Measurements from ENCODE around the gene LRRC75B.
"Not testable (repeated sequence)": the region's sequence is repeated elsewhere in the genome, so short reads cannot be mapped to it uniquely, and the experiment has no call there.

LRRC75B gene, protein sequence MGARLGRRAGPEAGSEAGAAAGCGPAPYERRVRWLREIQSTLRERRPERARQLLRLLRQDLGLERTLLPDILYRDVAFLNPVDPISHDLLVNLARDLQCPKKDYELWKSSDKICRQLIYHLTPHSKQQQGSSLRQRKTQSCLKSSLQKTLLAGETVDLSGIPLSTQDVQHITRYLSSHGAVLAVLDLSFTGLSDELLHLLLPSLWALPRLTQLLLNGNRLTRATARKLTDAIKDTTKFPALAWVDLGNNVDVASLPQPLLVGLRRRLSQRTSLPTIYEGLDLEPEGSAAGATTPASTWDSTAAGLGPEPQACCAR

DNA sequence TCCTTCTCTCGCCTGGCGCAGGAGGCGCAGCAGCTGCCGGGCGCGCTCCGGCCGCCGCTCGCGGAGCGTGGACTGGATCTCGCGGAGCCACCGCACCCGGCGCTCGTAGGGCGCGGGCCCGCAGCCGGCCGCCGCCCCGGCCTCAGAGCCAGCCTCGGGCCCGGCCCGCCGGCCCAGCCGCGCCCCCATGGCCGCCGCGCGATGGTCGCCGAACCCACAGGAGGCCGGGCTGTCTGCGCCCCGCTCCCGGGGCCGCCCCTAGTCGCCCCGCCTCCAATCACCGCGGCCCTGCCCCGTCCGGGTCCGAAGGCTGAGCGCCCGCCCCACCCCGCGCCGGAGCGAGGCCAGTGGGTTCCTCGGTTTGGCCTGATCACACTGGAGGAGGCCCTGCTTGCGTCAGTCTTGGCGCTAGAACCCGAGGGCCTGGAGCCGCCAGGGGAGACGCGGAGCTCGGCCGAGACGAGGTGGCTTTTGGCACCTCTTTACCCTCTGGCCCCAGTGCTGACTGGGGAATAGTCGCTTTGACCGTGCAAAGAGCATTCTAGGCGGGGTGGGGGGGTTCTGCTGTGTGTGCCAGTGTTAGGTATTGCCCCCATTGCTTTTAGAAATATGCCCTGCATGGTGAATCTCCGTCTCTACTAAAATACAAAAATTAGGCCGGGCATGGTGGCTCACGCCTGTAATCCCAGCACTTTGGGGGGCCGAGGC, at the start of gene LRRC75B:
LRRC75B (minus strand) TSS at position 223 of the 708 bp plus-strand sequence; CDS start at position 189, 34 bp downstream.
- FAIRE-seq, result no peak

DNA sequence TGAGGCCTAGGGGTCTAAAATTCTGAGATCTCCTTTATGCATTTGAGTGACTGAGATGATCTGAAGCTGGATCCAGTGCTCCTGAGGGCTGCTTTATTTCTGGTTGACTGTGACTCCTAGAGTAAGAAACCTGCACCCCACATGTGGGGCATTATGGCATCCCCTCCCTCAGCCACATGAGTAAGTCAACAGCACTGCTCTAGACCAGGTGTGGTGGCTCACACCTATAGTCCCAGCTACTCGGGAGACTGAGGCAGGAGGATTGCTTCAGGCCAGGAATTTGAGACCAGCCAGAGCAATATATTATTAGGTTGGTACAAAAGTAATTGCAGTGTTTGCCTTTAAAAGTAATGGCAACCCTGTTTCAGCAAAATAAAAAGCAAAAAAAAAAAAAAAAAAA, 49.4 kb upstream of the LRRC75B start:
- FAIRE-seq, result not testable (repeated sequence)

DNA sequence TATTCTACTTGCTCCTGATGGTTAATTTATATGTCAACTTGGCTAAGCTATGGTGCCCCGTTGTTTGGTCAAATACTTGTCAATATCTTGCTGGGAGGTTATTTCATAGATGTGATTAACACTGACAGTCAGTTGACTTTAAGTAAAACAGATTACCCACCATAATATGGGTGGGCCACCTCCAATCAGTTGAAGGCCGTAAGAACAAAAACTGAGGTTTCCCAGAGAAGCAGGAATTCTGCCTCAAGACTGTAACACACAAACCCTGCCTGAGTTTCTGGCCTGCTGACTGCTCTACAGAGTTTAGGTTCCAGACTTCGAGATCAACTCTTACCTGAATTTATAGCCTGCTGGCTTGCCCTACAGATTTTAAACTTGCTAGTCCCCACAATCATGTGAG, 43.6 kb upstream of the LRRC75B start:
- not testable (repeated sequence) for FAIRE-seq

DNA sequence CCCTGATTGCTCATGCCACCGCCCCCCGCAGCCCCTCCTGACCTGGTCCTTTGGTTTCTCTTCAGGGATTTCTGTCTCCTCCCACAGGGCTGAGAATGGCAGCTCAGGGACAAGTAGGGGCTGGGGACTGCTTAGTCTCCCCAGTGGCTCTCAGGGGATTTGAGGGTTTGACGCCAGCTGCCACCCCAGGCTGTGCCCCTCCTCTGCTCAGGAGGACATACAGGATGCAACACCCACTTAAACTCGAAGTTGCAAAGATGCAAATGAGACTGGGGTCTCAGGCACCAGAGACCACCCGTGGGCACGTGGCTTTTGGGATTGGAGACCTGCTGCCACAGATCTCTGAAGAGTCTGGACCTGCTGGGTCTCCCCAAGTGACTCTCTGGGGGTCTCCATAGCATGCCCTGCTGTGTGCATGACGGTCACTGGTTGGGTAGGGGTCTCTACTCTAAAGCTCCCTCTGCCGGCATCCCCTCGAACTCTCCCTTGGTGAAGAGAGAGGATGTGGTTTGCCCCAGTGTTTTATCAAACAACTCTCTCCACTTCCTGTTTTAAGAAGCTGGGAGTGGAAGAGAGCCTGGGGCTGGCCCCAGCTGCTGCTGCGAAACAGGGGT, 42.0 kb upstream of the LRRC75B start:
- not testable (repeated sequence) for FAIRE-seq

DNA sequence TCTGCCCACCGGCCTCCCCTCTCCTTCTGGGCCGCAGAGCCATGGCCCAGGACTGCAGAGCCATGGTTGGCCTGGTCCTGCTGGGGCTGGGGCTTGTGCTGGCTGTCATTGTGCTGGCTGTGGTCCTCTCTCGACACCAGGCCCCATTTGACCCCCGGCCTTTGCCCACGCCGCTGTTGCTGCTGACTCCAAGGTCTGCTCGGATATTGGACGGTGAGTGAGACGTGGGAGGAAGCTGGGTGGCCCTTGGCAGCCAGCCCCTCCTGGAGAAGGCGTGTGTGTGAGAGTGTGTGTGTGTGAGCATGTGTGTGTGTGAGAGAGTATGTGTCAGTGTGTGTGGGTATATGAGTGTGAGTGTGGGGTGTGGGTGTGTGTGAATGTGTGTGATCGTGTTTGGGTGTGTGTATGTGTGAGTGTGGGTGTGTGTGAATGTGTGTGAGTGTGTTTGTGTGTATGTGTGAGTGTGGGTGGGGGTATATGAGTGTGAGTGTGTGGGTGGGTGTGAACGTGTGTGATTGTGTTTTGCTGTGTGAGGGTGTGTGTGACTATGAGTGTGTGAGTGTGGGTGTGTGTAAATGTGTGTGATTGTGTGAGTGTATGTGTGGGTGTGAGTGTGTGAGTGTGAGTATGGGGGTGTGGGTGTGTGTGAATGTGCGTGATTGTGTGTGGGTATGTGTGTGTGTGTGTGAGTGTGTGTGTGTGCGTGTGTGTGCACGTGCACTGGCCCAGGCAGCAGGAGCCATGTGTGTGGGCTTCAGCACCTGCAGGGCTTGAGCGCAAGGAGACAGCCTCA, 40.6 kb upstream of the LRRC75B start:
- not testable (repeated sequence) for FAIRE-seq

DNA sequence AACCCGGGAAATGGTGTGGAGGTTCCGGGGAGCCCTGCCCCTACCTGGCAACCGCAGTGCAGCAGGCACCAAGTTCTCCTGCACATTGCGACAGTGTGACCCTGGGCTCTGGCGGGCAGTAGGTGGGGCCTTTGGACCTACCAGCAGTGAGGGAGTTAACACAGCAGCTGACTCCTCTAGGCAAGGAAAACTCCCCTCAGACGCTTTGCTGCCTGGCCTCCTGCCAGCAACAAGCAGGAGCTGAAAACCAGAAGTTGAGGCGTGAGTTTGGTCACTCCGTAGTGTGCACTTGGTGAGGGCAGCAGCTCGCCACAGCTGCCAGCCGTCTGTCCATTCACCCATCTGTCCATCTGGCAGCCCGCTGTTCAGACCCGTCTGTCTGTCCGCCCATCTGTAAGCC, 39.8 kb upstream of the LRRC75B start:
- FAIRE-seq, result not testable (repeated sequence)

DNA sequence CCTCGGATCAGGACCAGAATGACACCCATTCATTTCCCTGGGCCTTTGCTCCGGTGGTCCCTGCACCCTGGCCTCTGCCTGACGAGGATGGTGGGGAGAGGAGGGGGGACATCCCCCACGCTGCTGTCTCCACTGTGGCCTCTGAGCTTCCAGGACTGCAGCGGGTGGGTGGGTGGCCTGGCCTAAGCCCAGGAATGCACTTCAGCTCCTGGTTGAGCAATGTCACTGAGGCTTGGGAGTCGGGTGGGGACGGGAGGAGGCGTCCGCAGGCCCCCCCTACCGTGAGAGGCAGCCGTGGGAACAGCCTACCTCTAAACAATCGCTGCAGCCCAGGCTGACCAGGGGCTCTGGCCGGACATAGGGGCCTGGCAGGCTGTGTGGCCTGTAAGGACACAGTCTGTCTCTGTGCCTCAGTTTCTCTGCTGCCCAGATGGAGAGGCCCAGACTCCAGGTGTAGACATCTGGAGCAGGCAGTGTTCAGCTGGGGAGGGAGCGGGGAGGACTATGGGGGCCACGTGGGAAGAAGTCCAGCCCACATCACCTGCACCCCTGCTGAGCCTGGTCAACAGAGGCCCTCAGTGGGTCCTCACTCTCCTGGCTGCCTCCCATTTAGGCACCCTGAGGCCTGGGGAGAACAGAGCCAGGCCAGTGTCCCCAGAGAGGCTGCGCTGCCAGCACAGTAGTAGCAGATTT, 38.7 kb upstream of the LRRC75B start:
- not testable (repeated sequence) for FAIRE-seq

DNA sequence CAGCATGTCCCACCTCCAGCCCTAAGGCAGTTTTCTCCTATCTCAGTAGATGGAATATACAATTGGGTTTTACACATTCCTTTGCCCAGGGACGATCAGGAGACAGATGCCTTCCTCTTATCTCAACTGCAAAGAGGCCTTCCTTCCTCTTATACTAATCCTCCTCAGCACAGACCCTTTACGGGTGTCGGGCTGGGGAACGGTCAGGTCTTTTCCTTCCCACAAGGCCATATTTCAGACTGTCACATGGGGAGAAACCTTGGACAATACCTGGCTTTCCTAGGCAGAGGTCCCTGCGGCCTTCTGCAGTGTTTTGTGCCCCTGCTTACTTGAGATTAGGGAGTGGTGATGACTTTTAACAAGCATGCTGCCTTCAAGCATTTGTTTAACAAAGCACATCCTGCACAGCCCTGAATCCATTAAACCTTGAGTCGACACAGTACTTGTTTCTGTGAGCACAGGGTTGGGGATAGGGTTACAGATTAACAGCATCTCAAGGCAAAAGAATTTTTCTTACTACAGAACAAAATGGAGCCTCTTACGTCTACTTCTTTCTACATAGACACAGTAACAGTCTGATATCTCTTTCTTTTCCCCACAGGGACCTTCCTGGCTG, 38.0 kb upstream of the LRRC75B start:
- FAIRE-seq, result not testable (repeated sequence)

DNA sequence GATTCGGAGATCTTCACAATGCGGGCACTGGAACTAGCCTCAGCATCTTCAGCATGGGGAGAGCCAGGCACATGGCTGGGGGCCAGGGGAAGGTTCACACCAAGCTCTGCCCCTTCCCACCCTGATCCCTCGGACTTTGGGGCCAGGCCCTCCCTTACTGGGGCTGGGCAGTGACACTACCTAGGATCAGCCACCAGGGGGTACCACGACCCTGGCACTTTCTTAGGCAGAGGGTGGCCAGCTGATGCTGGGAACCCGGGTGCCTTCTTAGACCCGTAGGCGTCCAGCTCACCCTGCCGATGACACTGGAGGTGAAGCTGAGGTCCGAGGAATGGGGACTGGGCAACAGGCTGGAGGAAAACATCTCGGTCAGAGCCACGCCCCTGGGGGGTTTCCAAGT, 36.2 kb upstream of the LRRC75B start:
- FAIRE-seq, result not testable (repeated sequence)

DNA sequence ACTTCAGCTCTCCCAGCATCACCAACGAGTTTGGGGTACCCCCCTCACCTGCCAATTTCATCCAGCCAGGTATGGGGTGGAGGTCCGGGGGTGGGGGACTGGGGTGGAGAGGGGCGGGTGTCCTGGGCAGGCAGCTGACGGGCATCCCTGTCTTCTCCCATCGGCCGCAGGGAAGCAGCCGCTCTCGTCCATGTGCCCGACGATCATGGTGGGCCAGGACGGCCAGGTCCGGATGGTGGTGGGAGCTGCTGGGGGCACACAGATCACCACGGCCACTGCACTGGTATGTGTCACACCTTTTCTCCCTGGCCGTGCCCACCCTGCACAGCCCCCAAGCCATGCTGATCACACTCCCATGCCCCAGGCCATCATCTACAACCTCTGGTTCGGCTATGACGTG, 35.0 kb upstream of the LRRC75B start:
- not testable (repeated sequence) for FAIRE-seq

DNA sequence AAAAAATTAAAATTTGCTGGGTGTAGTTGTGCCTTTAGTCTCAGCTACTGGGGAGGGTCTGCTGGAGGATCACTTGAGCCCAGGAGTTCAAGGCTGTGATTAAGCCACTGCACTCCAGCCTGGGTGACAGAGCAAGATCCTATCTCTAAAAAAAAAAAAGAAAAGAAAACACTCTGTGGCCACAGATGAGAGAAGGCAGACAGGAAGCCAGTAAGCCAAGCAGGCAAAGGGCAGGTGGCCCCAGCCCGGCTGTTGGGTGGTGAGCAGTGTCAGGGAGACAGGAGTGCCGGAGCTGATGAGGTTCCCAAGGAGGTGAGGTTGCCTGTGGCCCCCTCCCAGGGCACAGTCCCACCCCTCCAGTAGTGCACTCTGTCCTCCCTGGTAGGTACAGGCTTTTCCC, 29.7 kb upstream of the LRRC75B start:
- not testable (repeated sequence) for FAIRE-seq

DNA sequence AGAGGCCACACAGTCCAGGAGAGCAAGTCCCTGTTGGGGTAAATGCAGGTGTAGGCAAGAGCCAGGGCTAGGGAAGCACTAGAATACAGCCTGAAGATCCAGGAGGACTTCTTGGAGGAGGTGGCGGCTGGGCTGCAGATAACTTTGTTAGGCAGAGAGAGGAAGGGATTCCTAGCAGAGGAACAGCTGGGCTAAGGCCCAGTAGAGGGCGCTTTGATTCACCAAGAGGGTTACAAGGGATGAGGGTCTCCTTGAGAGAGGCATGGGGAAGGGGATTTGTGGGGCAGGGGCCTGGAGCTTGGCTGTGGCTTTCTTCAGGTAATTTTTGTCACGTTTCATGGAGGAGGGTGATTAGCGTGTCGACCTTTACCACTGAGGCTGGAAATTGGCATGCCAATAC, 28.4 kb upstream of the LRRC75B start:
- FAIRE-seq, result not testable (repeated sequence)

DNA sequence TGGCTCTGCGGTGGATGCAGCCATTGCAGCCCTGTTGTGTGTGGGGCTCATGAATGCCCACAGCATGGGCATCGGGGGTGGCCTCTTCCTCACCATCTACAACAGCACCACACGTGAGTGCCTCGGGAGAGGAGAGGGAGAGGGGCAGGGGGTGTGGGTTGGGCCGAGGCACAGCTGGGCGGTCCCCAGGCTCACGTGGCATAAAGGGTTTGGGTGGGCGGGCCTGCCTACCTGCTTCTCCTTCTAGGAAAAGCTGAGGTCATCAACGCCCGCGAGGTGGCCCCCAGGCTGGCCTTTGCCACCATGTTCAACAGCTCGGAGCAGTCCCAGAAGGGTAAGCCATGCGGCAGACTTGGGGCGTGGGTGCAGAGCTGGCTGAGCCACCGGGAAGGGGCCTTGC, 21.9 kb upstream of the LRRC75B start:
- FAIRE-seq, result not testable (repeated sequence)

DNA sequence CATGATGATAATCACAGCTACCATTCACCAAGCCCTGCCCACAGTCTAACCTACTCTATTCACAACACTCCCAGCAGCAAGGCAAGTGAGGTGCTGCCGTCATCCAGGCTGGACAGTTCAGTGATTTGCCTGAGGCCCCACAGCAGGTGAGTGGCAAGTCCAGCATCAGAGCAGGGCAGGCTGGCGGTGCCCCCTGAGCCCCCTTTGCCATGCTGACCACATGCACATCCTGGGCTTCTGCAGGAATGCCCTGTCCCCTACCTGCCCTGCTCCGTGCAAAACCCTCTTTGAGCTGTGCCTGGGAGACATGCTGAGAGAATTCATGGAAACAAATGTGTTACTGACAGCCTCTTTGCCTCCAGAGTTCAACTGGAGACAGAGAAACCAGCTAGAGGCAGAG, 17.0 kb upstream of the LRRC75B start:
- FAIRE-seq, result not testable (repeated sequence)

DNA sequence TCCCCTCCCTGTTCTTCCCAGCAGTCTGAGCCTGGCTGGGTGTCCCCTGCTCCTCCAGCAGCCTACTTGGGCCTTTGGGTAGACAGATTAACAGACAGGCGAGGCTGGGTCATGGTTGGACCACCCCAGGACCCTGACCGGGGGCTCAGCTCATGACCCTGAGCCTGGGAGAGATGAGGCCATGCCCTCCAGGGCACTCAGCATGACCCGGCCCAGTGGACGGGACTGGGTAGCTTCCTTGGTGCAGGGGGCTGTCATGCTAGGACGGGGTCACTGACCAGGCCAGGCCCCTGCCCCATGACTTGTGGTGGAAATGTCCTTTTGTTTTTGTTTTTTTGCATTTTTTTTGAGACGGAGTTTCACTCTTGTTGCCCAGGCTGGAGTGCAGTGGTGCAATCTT, 15.5 kb upstream of the LRRC75B start:
- not testable (repeated sequence) for FAIRE-seq

DNA sequence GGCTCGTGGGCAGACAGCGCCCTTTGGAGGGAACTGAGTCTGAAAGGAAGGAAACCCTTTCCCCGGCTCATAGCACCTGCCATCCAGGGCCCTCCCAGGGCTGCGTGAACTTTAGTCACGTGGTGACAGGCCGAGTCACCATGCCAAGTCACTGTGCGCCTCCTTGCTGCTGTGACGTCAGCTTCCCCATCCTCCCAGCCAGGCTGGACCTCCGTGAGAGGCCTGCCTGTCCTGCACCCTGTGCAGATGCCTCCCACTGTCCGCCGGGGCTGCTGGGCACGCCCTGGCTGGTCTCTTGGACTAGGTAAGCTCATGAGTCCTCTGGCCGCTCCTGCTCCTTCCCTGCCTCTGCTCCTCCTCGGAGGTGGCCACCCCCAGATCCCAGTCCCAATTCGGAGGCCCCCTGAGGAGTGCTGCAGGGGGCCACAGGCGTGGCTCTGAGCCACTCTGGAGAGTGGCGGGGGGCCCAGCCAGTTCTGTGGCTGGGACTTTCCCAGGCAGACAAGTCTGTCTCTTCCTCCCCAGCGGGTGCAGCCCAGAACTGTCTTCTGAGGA, 14.6 kb upstream of the LRRC75B start:
- not testable (repeated sequence) for FAIRE-seq

DNA sequence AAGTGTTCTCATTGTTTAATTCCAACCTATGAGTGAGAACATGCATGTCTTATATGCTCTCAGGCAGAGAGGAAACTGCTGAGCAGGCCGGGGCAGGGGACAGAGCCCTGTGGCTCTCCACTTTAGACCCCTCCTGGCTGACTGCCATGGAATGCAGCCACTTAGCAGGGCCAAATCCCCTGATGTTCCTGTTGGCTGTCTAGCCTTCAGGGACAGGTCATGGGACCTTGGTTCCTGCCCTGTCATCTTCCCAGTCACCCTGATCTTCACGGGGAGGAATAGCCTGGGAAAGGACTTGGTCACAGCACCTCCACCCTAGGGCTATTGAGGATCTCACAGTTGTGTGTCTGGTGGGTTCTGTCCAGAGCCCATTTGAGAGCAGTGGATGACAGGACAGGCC, 13.5 kb upstream of the LRRC75B start:
- FAIRE-seq, result not testable (repeated sequence)

DNA sequence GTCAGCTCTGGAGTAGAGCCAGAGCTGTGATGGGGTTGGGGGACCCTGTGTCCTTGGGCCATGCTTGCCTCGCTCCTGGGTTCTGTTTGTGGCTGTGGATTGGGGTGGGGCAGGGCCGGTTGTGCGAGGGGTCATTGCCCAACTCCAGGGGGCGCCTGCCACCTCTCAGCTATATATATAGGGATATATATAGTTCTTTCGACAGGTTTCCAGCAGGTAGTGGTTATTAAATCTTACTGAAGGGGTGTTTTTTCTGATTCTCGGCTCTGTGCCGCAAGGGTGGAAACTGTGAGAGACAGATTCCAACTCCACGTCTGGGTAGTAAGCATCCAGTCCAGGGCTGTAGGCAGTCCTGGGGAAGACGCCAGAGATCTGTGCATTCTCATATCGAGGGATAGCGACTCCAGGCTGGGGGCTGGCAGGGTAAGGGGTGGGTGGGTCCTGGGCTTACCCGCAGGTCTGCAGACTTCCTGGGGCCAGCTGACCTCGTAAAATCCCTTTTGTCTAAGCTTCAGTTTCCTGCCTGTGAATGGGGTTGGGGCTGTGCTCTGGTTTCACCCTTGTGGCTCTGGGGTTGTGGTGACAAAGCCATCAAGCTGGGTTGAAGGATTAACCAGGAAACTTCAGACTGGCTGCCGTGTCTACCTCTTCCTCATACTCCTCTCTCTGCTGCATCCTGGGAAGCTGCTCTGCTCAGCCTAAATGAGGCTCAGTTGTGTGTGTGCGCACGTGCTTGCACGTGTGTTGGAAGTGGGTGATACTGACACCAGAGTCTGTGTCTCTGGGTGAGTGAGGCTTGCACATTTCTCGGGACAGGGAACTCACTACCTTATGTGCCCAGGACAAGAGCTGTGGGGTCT, 11.1 kb upstream of the LRRC75B start:
- FAIRE-seq, result not testable (repeated sequence)

DNA sequence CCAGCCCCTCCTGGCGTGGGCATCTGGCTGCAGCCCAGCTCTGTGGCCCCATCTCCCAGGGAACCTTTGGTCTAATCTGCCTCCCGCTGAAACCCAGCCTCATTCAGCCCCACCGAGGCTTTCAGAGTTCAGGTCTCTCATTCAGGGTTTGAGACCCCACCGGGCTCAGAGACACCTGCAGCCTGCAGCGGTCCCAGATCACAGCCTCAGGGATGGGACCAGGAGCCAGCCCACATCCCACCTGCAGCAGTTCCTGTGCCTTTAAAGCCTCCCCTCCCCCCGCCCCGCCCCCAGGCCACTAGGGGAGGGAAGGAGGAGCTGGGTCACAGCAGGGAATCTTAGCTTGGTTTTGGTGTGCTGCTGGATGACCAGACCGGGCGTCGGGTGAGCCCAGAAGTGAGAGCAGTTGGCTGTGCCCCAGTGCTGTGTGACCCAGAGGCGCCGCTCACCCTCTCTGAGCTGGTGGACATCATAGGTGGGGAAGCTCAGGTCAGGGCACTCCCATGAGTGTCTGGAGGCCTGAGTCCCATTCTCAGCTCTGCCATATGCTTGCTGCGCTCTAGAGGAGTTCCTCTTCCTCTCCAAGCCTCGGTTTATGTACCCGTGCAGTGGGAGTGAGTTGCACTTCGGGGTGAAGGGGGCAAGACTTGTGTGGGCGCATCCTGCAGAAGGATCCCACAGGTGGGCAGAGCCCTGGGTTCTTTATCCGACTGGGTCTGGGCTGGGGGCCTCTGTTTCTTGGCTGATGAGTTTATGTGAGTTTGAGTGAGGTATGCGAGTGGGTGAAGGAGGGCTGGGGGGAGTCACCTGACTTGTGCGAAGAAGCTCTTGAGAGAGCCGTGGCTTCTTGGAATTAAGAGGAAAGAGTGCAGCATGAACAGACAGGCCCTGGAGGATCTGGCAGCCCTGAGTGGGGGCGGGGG, 10.2 kb upstream of the LRRC75B start, which contains the start of gene GGT1:
GGT1 (plus strand) TSS at position 347 of the 923 bp plus-strand sequence. CDS start 7,889 bp downstream, outside the sequence.
- not testable (repeated sequence) for FAIRE-seq
